ENCODE measurements around the gene DDX60. TPM values are rescaled to one million over a fixed set of nuclear protein-coding genes. Genes with fewer than 3 reads are reported as not detected.
A peak's percentile ranks its signal among the peaks of the same experiment; 100 is the strongest.
"Not testable (repeated sequence)": the region's sequence is repeated elsewhere in the genome, so short reads cannot be mapped to it uniquely, and the experiment has no call there.

DDX60 gene
- polyA plus RNA-seq, 2 donors: 0.90 to 1.8 TPM

DNA sequence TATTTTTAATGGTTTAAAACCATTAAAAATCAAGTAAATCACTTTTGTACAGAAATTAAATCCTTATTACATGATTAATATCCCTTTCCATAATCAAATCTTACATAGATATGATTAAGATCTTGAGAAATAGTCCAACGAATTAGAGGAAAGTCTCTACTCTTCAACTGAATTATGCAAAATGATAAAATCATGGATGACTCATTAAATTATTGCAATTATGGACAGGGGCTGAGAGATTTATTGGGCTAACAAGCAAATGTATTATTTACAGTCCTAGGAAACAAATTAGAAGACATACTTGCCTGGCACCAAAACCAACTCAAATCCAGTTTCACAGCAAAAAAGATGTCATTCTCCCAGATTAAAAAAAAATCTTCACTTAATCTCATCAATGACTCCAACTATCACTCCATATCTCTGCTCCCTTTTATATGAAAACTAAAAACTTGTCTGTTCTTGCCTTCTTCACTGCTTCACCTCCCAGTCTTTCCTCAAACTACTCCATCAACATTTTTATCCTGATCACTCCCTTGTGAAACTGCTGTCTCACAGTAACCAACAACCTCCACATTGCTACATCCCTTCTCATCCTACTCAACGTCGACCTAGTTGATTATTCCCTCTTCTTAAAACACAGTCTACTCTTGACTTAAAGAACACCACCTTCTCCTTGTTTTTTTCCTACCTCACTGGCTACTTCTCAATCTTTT is 18.4 kb upstream of the DDX60 start:
- Histone ChIP-seq H3K27ac (ENCODE audit: low read depth in 2 of 2, low read length in 1 of 2) (no peak overlapping the region), H3K36me3 (ENCODE audit: control insufficient read depth in 2 of 2, insufficient read depth in 2 of 2, low read length in 1 of 2) (no peaks in the 10 kb centered on the region), H3K4me3 (ENCODE audit: low read depth in 1 of 2, low read length in 2 of 2) (no peak overlapping the region), H3K9me3 (ENCODE audit: control insufficient read depth in 2 of 2, insufficient read depth in 1 of 2, low read depth in 1 of 2, low read length in 1 of 2) (no peaks in the 10 kb centered on the region), H3K4me1 (ENCODE audit: control insufficient read depth in 2 of 2, insufficient read depth in 2 of 2, low read length in 1 of 2) (no peaks in the 10 kb centered on the region), H3K27me3 (ENCODE audit: control insufficient read depth in 1 of 2, insufficient read depth in 2 of 2, low read length in 2 of 2) (no peaks in the 10 kb centered on the region)
- 69 to 70% methylated on average over 3 of the region's 3 CpGs for WGBS, 2 donors

DNA sequence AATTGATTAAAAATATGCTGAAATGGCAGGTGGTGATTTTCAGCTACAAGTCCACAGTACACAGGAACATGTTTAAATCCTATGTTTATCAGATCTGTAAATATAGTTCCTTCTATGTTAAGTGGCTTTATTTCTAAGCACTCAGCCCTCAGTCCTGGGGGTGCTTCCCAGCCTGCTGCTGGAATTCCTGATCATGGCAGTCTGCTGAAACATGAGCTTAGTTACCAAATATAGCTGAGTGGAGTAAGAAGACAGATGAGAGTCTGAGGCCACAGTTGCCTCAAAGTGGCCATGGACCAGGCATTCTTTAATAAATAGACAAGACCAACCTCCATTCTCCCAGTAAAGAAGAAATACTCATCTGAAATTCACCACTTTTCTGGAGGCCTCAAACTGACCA is 17.1 kb upstream of the DDX60 start:
- Histone ChIP-seq H3K27me3 (ENCODE audit: control insufficient read depth in 1 of 2, insufficient read depth in 2 of 2, low read length in 2 of 2) (no peaks in the 10 kb centered on the region), H3K4me3 (ENCODE audit: low read depth in 1 of 2, low read length in 2 of 2) (no peak overlapping the region), H3K27ac (ENCODE audit: low read depth in 2 of 2, low read length in 1 of 2) (no peak overlapping the region), H3K36me3 (ENCODE audit: control insufficient read depth in 2 of 2, insufficient read depth in 2 of 2, low read length in 1 of 2) (no peaks in the 10 kb centered on the region), H3K9me3 (ENCODE audit: control insufficient read depth in 2 of 2, insufficient read depth in 1 of 2, low read depth in 1 of 2, low read length in 1 of 2) (no peaks in the 10 kb centered on the region), H3K4me1 (ENCODE audit: control insufficient read depth in 2 of 2, insufficient read depth in 2 of 2, low read length in 1 of 2) (no peaks in the 10 kb centered on the region)

DNA sequence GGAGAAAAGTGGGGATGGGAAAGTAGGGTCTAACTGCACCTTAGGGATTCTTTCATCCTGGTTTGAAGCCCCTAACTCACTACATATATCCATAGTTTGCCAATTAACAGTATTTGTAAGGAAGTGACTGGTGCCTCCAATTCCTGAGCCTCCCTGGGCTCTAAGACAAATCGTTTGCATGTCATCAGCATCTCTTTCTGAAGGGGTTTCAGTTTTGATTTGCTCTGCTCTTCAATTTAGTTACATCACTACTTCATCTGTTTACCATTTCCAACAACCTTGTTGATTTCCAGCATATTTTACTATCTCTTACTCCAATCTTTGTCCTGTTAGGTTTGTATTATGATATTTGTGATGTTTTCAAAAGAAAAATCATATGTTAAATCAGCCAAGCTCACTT is 15.5 kb upstream of the DDX60 start:
- Histone ChIP-seq H3K36me3 (ENCODE audit: control insufficient read depth in 2 of 2, insufficient read depth in 2 of 2, low read length in 1 of 2) (no peaks in the 10 kb centered on the region), H3K9me3 (ENCODE audit: control insufficient read depth in 2 of 2, insufficient read depth in 1 of 2, low read depth in 1 of 2, low read length in 1 of 2) (no peaks in the 10 kb centered on the region)
- 46 to 63% methylated on average over 1 of the region's 1 CpG for WGBS, 2 donors

DNA sequence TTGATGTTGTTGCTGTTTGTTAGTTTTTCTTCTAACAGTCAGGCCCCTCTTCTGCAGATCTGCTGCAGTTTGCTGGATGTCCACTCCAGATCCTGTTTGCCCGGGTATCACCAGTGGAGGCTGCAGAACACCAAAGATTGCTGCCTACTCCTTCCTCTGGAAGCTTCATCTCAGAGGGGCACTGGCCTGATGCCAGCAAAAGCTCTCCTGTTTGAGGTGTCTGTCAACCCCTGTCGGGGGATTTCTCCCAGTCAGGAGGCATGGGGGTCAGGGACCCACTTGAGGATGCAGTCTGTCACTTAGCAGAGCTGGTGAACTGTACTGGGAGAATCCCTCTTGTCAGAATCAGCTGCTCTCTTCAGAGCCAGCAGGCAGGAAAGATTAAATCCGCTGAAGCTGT is 12.0 kb upstream of the DDX60 start:
- not testable (repeated sequence) for H3K27me3 ChIP-seq (ENCODE audit: control insufficient read depth in 1 of 2, insufficient read depth in 2 of 2, low read length in 2 of 2); H3K4me3 ChIP-seq (ENCODE audit: low read depth in 1 of 2, low read length in 2 of 2); H3K9me3 ChIP-seq (ENCODE audit: control insufficient read depth in 2 of 2, insufficient read depth in 1 of 2, low read depth in 1 of 2, low read length in 1 of 2); H3K27ac ChIP-seq (ENCODE audit: low read depth in 2 of 2, low read length in 1 of 2); H3K4me1 ChIP-seq (ENCODE audit: control insufficient read depth in 2 of 2, insufficient read depth in 2 of 2, low read length in 1 of 2); H3K36me3 ChIP-seq (ENCODE audit: control insufficient read depth in 2 of 2, insufficient read depth in 2 of 2, low read length in 1 of 2)
- WGBS, 2 donors: 77 to 81% methylated on average over 3 of the region's 3 CpGs

More for the DNA sequence above, 15.5 kb upstream of the DDX60 start:
- no peak overlapping the region for H3K27ac ChIP-seq (ENCODE audit: low read depth in 2 of 2, low read length in 1 of 2)
- H3K4me3 ChIP-seq (ENCODE audit: low read depth in 1 of 2, low read length in 2 of 2): no peak overlapping the region
- no peaks in the 10 kb centered on the region for H3K27me3 ChIP-seq (ENCODE audit: control insufficient read depth in 1 of 2, insufficient read depth in 2 of 2, low read length in 2 of 2)
- no peaks in the 10 kb centered on the region for H3K4me1 ChIP-seq (ENCODE audit: control insufficient read depth in 2 of 2, insufficient read depth in 2 of 2, low read length in 1 of 2)

DNA sequence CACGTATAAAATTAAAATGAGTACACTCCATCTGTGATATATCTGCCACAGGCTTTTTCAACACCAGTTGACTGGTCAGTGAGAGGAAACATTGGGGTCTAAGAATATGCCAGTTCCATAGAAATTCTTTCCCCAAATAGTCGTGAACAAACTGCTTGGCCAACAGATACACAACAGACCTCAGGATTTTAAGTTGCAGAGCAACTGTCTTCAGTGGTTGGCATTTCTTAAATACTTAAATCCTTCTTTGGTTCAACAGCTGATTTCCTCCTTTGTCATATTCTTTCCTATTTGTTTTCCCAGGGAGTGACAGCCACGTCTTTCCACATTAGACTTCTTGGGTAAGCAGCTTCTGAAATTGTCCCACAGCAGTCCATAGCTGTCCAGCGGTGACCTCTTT is 7.0 kb upstream of the DDX60 start:
- 70 to 72% methylated on average over 4 of the region's 4 CpGs for WGBS, 2 donors
- H3K4me3 ChIP-seq (ENCODE audit: low read depth in 1 of 2, low read length in 2 of 2): no peak overlapping the region

DNA sequence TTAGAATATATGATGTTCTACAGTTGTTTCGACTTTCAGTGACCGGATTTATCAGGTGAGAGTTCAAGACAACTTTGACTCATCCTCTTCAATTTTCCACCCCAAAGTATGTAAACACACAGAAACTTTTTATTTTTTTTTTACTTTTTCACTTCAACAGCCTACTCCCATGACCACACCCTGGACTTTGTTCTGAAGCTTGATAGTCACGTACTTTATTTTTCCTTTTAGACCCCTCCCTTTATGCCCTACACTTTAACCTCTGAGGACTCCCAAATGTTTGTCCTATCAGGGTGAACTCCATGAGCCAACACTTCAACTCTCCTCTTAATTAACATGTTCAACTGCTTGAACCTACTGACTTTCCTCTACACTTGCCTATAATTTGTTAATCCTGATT is 2.5 kb upstream of the DDX60 start:
- Histone ChIP-seq H3K27me3 (ENCODE audit: control insufficient read depth in 1 of 2, insufficient read depth in 2 of 2, low read length in 2 of 2) (no peaks in the 10 kb centered on the region), H3K36me3 (ENCODE audit: control insufficient read depth in 2 of 2, insufficient read depth in 2 of 2, low read length in 1 of 2) (no peaks in the 10 kb centered on the region), H3K4me1 (ENCODE audit: control insufficient read depth in 2 of 2, insufficient read depth in 2 of 2, low read length in 1 of 2) (no peaks in the 10 kb centered on the region), H3K4me3 (ENCODE audit: low read depth in 1 of 2, low read length in 2 of 2) (no peak overlapping the region), H3K27ac (ENCODE audit: low read depth in 2 of 2, low read length in 1 of 2) (no peak overlapping the region), H3K9me3 (ENCODE audit: control insufficient read depth in 2 of 2, insufficient read depth in 1 of 2, low read depth in 1 of 2, low read length in 1 of 2) (peaks cover 0 to 2% of the 10 kb centered on the region in 2 donors)
- 83 to 84% methylated on average over 3 of the region's 3 CpGs for WGBS, 2 donors

More for the DNA sequence above, 7.0 kb upstream of the DDX60 start:
- Histone ChIP-seq H3K9me3 (ENCODE audit: control insufficient read depth in 2 of 2, insufficient read depth in 1 of 2, low read depth in 1 of 2, low read length in 1 of 2) (peaks cover 0 to 2% of the 10 kb centered on the region in 2 donors), H3K4me1 (ENCODE audit: control insufficient read depth in 2 of 2, insufficient read depth in 2 of 2, low read length in 1 of 2) (no peaks in the 10 kb centered on the region), H3K27me3 (ENCODE audit: control insufficient read depth in 1 of 2, insufficient read depth in 2 of 2, low read length in 2 of 2) (no peaks in the 10 kb centered on the region), H3K36me3 (ENCODE audit: control insufficient read depth in 2 of 2, insufficient read depth in 2 of 2, low read length in 1 of 2) (no peaks in the 10 kb centered on the region), H3K27ac (ENCODE audit: low read depth in 2 of 2, low read length in 1 of 2) (no peak overlapping the region)

DNA sequence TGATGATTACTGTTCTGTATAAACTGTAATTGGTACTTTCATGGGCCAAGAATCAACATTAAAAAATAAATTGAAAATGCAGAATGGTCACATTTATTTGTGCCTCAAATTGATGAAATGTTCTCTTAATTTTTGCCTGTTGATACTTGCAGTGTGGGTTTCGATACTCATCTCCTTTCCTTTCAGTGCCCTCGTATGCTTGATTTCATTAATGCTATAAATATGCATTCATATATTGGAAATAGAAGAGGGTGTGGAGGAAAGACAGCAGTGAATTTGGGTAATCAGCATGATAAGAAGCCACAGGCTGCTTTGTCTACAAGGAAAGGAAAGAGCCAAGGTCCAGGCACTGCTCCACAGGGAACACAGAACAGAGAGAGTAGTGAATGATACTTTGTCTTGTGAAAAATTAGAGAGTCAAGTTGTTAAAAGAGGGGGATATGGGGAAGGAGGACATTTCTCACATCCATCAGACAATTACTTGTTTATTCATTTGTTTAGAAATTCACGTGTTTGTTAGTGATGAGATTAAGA is 1.0 kb upstream of the DDX60 start:
- Histone ChIP-seq H3K9me3 (ENCODE audit: control insufficient read depth in 2 of 2, insufficient read depth in 1 of 2, low read depth in 1 of 2, low read length in 1 of 2) (peaks cover 0 to 2% of the 10 kb centered on the region in 2 donors), H3K36me3 (ENCODE audit: control insufficient read depth in 2 of 2, insufficient read depth in 2 of 2, low read length in 1 of 2) (no peaks in the 10 kb centered on the region), H3K4me1 (ENCODE audit: control insufficient read depth in 2 of 2, insufficient read depth in 2 of 2, low read length in 1 of 2) (no peaks in the 10 kb centered on the region), H3K4me3 (ENCODE audit: low read depth in 1 of 2, low read length in 2 of 2) (no peak overlapping the region), H3K27me3 (ENCODE audit: control insufficient read depth in 1 of 2, insufficient read depth in 2 of 2, low read length in 2 of 2) (no peaks in the 10 kb centered on the region), H3K27ac (ENCODE audit: low read depth in 2 of 2, low read length in 1 of 2) (no peak overlapping the region)
- WGBS, 2 donors: 40 to 48% methylated on average over 3 of the region's 3 CpGs

DNA sequence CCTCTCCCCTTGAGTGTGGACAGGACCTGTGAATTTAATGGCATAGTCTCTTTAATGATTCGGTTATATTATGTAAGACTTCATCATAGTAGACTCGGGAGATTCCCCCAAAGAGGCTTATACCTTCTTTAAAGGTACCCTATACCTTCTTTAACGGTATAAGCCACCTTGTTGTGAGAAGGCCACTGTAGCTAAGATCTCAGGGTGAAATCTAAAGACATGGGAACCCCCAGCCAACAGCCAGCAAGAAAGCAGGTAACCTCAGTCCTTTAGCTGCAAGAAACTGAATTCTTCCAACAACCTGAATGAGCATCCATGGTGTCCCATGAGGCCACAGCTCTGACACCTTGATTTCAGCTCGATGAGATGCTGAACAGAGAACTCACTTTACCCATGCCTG is 931 bp downstream of the DDX60 start:
- H3K9me3 ChIP-seq (ENCODE audit: control insufficient read depth in 2 of 2, insufficient read depth in 1 of 2, low read depth in 1 of 2, low read length in 1 of 2): no peaks in the 10 kb centered on the region
- peak overlapping the region in 1 of 2 donors; percentile 74 for H3K4me3 ChIP-seq (ENCODE audit: low read depth in 1 of 2, low read length in 2 of 2)
- H3K27ac ChIP-seq (ENCODE audit: low read depth in 2 of 2, low read length in 1 of 2): no peak overlapping the region
- 63 to 68% methylated on average over 4 of the region's 4 CpGs for WGBS, 2 donors
- no peaks in the 10 kb centered on the region for H3K36me3 ChIP-seq (ENCODE audit: control insufficient read depth in 2 of 2, insufficient read depth in 2 of 2, low read length in 1 of 2)
- H3K27me3 ChIP-seq (ENCODE audit: control insufficient read depth in 1 of 2, insufficient read depth in 2 of 2, low read length in 2 of 2): no peaks in the 10 kb centered on the region
- H3K4me1 ChIP-seq (ENCODE audit: control insufficient read depth in 2 of 2, insufficient read depth in 2 of 2, low read length in 1 of 2): no peaks in the 10 kb centered on the region

DNA sequence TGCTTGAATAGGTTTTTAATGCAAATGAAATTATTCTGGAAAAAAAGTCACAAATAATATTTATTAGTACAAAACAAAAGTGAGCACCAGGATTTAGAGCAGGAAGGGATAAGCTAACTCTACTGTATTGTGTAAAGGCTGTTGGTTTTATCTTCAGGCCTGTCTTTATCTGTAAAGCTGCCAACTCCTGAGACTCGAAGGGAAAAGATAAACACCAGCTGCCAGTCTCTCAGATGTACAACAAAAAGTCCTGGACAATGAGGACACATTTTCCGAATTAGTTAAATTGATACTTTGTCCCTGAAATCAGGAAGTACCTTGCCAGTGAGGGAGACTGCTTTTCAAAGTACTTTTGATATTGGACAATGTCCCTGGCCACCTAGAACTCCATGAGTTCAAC is 8.8 kb downstream of the DDX60 start:
- WGBS, 2 donors: 35 to 42% methylated on average over 2 of the region's 2 CpGs
- H3K36me3 ChIP-seq (ENCODE audit: control insufficient read depth in 2 of 2, insufficient read depth in 2 of 2, low read length in 1 of 2): no peaks in the 10 kb centered on the region
- H3K27ac ChIP-seq (ENCODE audit: low read depth in 2 of 2, low read length in 1 of 2): no peak overlapping the region

DNA sequence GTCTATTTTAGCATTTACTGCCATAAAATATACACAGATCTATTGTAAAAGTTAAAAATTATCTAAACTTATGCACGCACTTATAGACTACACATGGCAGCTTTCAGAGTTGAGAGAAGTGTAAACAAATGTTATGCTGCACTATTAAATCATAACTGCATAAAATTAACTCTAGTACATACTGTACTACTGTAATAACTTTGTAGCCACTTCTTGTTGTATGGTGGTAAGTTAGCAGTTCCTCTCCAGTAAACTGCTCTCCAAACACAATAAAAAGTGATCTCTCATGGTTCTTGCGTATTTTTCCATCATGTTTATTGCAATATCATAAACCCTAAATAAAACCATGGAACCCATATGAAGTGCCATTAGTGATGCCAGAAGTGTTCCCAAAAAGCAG is 9.6 kb downstream of the DDX60 start:
- Histone ChIP-seq H3K27ac (ENCODE audit: low read depth in 2 of 2, low read length in 1 of 2) (no peak overlapping the region), H3K27me3 (ENCODE audit: control insufficient read depth in 1 of 2, insufficient read depth in 2 of 2, low read length in 2 of 2) (no peaks in the 10 kb centered on the region)

More for the DNA sequence above, 8.8 kb downstream of the DDX60 start:
- H3K4me1 ChIP-seq (ENCODE audit: control insufficient read depth in 2 of 2, insufficient read depth in 2 of 2, low read length in 1 of 2): no peaks in the 10 kb centered on the region
- H3K27me3 ChIP-seq (ENCODE audit: control insufficient read depth in 1 of 2, insufficient read depth in 2 of 2, low read length in 2 of 2): no peaks in the 10 kb centered on the region
- H3K9me3 ChIP-seq (ENCODE audit: control insufficient read depth in 2 of 2, insufficient read depth in 1 of 2, low read depth in 1 of 2, low read length in 1 of 2): no peaks in the 10 kb centered on the region
- no peak overlapping the region for H3K4me3 ChIP-seq (ENCODE audit: low read depth in 1 of 2, low read length in 2 of 2)

More for the DNA sequence above, 9.6 kb downstream of the DDX60 start:
- Histone ChIP-seq H3K4me3 (ENCODE audit: low read depth in 1 of 2, low read length in 2 of 2) (no peak overlapping the region), H3K9me3 (ENCODE audit: control insufficient read depth in 2 of 2, insufficient read depth in 1 of 2, low read depth in 1 of 2, low read length in 1 of 2) (no peaks in the 10 kb centered on the region), H3K4me1 (ENCODE audit: control insufficient read depth in 2 of 2, insufficient read depth in 2 of 2, low read length in 1 of 2) (no peaks in the 10 kb centered on the region), H3K36me3 (ENCODE audit: control insufficient read depth in 2 of 2, insufficient read depth in 2 of 2, low read length in 1 of 2) (no peaks in the 10 kb centered on the region)
- 96 to 97% methylated on average over 2 of the region's 2 CpGs for WGBS, 2 donors

All from esophagus (tissue), 2 donors.